ENCODE results near the gene SIX1.

GRCh38 chr14:60643463-60644314, 5.6 kb downstream of the SIX1 start:
- TF ChIP-seq EZH2phosphoT487 (IDR thresholded peaks at IDR 0.05; ENCODE audit: borderline replicate concordance, low read depth) (no peak), SIN3A (IDR thresholded peaks at IDR 0.05; ENCODE audit: borderline replicate concordance, low read depth, low read length) (no peak), GABPA (IDR thresholded peaks at IDR 0.05; ENCODE audit: low read depth) (no peak), MEF2A (IDR thresholded peaks at IDR 0.05; ENCODE audit: borderline replicate concordance, low read depth) (no peak), POLR2AphosphoS5 (IDR thresholded peaks at IDR 0.05; ENCODE audit: low read depth, low read length) (no peak; the same call in none of the 2 replicates), MXI1 (IDR thresholded peaks at IDR 0.05; ENCODE audit: low read depth, low read length) (no peak), SMC3 (IDR thresholded peaks at IDR 0.05; ENCODE audit: low read depth, low read length) (no peak), TAF1 (IDR thresholded peaks at IDR 0.05; ENCODE audit: borderline replicate concordance, low read depth, low read length) (no peak)
- TF ChIP-seq, protein P1, sequence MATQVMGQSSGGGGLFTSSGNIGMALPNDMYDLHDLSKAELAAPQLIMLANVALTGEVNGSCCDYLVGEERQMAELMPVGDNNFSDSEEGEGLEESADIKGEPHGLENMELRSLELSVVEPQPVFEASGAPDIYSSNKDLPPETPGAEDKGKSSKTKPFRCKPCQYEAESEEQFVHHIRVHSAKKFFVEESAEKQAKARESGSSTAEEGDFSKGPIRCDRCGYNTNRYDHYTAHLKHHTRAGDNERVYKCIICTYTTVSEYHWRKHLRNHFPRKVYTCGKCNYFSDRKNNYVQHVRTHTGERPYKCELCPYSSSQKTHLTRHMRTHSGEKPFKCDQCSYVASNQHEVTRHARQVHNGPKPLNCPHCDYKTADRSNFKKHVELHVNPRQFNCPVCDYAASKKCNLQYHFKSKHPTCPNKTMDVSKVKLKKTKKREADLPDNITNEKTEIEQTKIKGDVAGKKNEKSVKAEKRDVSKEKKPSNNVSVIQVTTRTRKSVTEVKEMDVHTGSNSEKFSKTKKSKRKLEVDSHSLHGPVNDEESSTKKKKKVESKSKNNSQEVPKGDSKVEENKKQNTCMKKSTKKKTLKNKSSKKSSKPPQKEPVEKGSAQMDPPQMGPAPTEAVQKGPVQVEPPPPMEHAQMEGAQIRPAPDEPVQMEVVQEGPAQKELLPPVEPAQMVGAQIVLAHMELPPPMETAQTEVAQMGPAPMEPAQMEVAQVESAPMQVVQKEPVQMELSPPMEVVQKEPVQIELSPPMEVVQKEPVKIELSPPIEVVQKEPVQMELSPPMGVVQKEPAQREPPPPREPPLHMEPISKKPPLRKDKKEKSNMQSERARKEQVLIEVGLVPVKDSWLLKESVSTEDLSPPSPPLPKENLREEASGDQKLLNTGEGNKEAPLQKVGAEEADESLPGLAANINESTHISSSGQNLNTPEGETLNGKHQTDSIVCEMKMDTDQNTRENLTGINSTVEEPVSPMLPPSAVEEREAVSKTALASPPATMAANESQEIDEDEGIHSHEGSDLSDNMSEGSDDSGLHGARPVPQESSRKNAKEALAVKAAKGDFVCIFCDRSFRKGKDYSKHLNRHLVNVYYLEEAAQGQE (IDR thresholded peaks at IDR 0.05; ENCODE audit: low read depth, low read length): no peak
- TF ChIP-seq, protein P2, sequence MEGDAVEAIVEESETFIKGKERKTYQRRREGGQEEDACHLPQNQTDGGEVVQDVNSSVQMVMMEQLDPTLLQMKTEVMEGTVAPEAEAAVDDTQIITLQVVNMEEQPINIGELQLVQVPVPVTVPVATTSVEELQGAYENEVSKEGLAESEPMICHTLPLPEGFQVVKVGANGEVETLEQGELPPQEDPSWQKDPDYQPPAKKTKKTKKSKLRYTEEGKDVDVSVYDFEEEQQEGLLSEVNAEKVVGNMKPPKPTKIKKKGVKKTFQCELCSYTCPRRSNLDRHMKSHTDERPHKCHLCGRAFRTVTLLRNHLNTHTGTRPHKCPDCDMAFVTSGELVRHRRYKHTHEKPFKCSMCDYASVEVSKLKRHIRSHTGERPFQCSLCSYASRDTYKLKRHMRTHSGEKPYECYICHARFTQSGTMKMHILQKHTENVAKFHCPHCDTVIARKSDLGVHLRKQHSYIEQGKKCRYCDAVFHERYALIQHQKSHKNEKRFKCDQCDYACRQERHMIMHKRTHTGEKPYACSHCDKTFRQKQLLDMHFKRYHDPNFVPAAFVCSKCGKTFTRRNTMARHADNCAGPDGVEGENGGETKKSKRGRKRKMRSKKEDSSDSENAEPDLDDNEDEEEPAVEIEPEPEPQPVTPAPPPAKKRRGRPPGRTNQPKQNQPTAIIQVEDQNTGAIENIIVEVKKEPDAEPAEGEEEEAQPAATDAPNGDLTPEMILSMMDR (IDR thresholded peaks at IDR 0.05): no peak; the same call in 1 of the 2 replicates
- TF ChIP-seq, protein P3, sequence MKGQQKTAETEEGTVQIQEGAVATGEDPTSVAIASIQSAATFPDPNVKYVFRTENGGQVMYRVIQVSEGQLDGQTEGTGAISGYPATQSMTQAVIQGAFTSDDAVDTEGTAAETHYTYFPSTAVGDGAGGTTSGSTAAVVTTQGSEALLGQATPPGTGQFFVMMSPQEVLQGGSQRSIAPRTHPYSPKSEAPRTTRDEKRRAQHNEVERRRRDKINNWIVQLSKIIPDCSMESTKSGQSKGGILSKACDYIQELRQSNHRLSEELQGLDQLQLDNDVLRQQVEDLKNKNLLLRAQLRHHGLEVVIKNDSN (IDR thresholded peaks at IDR 0.05; ENCODE audit: borderline replicate concordance, low read depth): no peak

Data from SK-N-SH (cell line).